H1 (cell line): ENCODE measurements around the gene KCNN1. TPM values are rescaled to one million over a fixed set of nuclear protein-coding genes. Genes with fewer than 3 reads are reported as not detected.

Source experiments
- GABPA ChIP-seq: IDR thresholded peaks from 2 replicates; pipeline ENCODE4 v1.6.1; 2011; ENCODE audit warnings: mild to moderate bottlenecking, low read length, moderate library complexity, borderline replicate concordance; ENCODE audit not compliant: insufficient read depth
- GTF2F1 ChIP-seq: IDR thresholded peaks from 2 replicates; pipeline ENCODE4 v1.6.1; 2012; ENCODE audit warnings: low read depth, low read length, improper control_type of control experiment, borderline replicate concordance
- NRF1 ChIP-seq: IDR thresholded peaks from 2 replicates; pipeline ENCODE4 v1.6.1; 2011; ENCODE audit warnings: mild to moderate bottlenecking, low read depth, low read length, improper control_type of control experiment
- SP1 ChIP-seq: IDR thresholded peaks from 2 replicates; pipeline ENCODE4 v1.6.1; 2011; ENCODE audit warnings: low read depth, low read length
- TAF7 ChIP-seq: optimal IDR thresholded peaks from 2 replicates; pipeline ENCODE3; 2011; ENCODE audit warnings: low read depth, mild to moderate bottlenecking, inconsistent platforms, low read length, moderate library complexity, borderline replicate concordance
- polyA plus RNA-seq, 7 experiments: library from polyadenylated mRNA; depleted of rRNA in 3 of 7; stranded (reverse) in 5 of 7; unstranded in 2 of 7; fragments of >200 nt in 5 of 7; fragments of 200-250 nt in 2 of 7; gene quantifications; 1 replicate in 5 of 7; 2 replicates in 1 of 7; 4 replicates in 1 of 7; pipeline versions ENCODE4 v1.2.1 to v1.2.3, GENCODE V29; 2011 to 2013; ENCODE audit warnings: missing spikeins in 2 of 7, mixed read lengths in 2 of 7
- total RNA-seq: library from RNA; stranded (reverse); fragmentation: NEBNext Ultra II Directional; extraction: Animal tissue kit (Norgen Biotek cat#: 25700); gene quantifications from 2 replicates; pipeline ENCODE4 v1.2.1, GENCODE V29; 2021

KCNN1 gene
- total and polyA plus RNA-seq, 2 of the 8 experiments (the other 6 are each of a cell fraction or from before 2014, with no cell fraction given) = 11.0 to 12.5 TPM

- TF ChIP-seq GABPA (no peak), NRF1 (no peak), SP1 (no peak), GTF2F1 (no peak), TAF7 (no peak)
Measured at GRCh38 chr19:18023622-18024251, 56.8 kb downstream of the KCNN1 start (continued).
